ENCODE results near the gene PLEKHG5. TPM values are rescaled to one million over a fixed set of nuclear protein-coding genes. Genes with fewer than 3 reads are reported as not detected.

Gene PLEKHG5
- total RNA-seq, 6 experiments from 2014 or later = 0.70 to 2.3 (median 1.5) TPM

DNA sequence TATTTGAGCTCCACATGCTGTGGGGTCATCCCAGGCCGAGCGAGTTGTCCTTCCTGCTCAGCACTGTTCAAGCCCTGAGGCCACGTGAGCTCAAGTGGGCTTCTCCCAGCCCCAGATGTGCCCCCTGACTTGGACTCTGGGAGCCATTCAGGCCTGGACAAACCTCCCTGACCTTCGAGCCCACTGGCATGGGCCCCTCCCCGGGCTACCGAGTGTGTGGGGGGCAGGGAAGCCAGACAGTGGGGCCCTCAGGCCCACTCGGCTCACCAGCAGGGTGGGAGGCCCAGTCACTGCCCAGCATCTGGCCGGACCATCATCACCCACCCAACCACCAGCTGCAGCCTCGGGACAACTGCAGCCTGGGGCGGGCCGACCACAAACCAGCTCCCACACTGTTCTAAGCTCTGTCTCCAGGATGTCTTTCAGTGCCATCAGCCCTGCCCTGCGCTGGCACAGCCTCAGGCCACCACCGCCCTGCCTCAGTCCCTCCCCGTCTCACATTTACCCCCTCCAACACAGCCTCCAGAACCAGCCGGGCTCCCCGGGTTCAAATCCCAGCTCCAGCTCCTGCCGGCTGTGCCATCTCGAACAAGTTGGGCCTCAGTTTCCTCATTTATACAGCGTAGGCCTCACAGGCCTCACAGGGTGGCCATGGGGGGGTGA lies 20.9 kb upstream of the PLEKHG5 start:
- DNase-seq (peak in 1 of 3 donors; percentile 45), ATAC-seq (no peak)
- H3K27me3 ChIP-seq = no peaks in the 10 kb centered on the region

DNA sequence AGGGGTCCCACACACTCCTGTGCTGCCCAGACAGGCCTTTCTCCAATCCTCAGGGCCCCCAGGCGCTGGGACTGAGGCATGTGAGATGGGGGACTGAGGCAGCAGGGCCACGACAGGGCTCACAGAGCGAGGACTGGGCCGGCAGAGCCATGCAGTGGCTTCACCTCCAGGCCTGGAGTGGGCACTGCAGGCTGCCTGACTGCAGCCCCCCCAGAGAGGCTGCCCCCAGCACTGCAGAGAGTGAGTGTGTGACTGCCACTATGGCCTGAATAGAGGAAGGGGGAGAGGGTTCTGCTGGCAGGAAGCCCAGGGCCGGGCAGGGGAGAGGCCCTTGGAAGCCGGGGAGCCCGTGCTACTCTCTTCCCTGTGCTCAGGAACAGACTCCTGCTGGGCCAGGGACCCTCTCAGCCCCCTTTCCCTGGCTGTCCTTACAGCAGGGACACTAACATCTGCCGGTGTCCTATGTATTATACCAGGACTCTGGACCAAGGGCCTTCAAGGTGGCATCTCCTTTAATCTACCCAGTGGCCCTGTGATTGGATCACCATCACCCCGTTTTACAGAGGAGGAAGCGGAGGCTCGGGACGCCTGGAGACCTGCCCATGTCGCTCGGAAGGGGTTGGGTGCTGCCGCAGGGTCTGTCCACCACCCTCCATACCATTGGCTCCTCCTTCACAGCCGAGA lies 20.2 kb upstream of the PLEKHG5 start:
- Histone ChIP-seq H3K9me3 (no peaks in the 10 kb centered on the region), H3K4me1 (no peaks in the 10 kb centered on the region), H3K36me3 (no peaks in the 10 kb centered on the region), H3K27ac (no peak overlapping the region), H3K27me3 (no peaks in the 10 kb centered on the region), H3K4me3 (no peak overlapping the region)
- no peak for ATAC-seq
- intact Hi-C loops (cut with DNase I) = no loop called here
- WGBS (ENCODE audit: insufficient coverage, low coverage, low lambda C conversion rate, missing lambda C conversion rate) = 100% methylated on average over 1 of the region's 16 CpGs
- TF ChIP-seq, protein P1, sequence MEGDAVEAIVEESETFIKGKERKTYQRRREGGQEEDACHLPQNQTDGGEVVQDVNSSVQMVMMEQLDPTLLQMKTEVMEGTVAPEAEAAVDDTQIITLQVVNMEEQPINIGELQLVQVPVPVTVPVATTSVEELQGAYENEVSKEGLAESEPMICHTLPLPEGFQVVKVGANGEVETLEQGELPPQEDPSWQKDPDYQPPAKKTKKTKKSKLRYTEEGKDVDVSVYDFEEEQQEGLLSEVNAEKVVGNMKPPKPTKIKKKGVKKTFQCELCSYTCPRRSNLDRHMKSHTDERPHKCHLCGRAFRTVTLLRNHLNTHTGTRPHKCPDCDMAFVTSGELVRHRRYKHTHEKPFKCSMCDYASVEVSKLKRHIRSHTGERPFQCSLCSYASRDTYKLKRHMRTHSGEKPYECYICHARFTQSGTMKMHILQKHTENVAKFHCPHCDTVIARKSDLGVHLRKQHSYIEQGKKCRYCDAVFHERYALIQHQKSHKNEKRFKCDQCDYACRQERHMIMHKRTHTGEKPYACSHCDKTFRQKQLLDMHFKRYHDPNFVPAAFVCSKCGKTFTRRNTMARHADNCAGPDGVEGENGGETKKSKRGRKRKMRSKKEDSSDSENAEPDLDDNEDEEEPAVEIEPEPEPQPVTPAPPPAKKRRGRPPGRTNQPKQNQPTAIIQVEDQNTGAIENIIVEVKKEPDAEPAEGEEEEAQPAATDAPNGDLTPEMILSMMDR (IDR thresholded peaks at IDR 0.05) = no peak
- no peak for TF ChIP-seq POLR2A (IDR thresholded peaks at IDR 0.05)
- DNase-seq = no peak

More for the DNA sequence above, 20.9 kb upstream of the PLEKHG5 start:
- WGBS (ENCODE audit: insufficient coverage, low coverage, low lambda C conversion rate, missing lambda C conversion rate) = 100% methylated on average over 3 of the region's 19 CpGs
- no peak overlapping the region for H3K4me3 ChIP-seq
- intact Hi-C loops (cut with DNase I) = no loop called here
- H3K36me3 ChIP-seq = no peaks in the 10 kb centered on the region
- no peaks in the 10 kb centered on the region for H3K9me3 ChIP-seq
- no peaks in the 10 kb centered on the region for H3K4me1 ChIP-seq
- no peak for TF ChIP-seq POLR2A (IDR thresholded peaks at IDR 0.05)
- TF ChIP-seq, protein P1 (IDR thresholded peaks at IDR 0.05) = no peak
- no peak overlapping the region for H3K27ac ChIP-seq

DNA sequence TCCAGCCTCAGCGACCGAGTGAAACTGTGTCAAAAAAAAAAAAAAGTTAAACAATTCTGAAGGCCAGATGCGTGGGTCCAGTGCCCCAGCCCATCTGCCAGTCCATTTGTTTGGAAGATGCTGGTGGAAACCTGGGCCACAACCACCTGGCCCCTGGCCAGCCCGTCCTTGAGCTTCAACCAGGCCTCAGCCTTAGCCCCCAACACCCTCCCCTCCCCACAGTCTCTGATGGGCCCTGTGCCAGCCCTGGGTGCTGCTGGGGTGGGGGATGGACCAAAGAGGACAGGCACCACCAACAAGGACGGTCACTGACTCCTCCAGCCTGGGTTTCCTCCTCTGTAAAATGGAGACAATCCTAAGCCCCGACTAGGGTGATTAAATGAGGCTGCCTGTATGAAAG lies 19.6 kb upstream of the PLEKHG5 start:
- intact Hi-C loops (cut with DNase I) = no loop called here
- no peaks in the 10 kb centered on the region for H3K27me3 ChIP-seq
- H3K4me3 ChIP-seq = no peak overlapping the region
- ATAC-seq (no peak), DNase-seq (peak in 1 of 3 donors; percentile 40)
- H3K27ac ChIP-seq = no peak overlapping the region
- TF ChIP-seq POLR2A (IDR thresholded peaks at IDR 0.05) = no peak
- TF ChIP-seq, protein P1 (IDR thresholded peaks at IDR 0.05) = no peak
- no peaks in the 10 kb centered on the region for H3K4me1 ChIP-seq
- H3K36me3 ChIP-seq = no peaks in the 10 kb centered on the region
- H3K9me3 ChIP-seq = no peaks in the 10 kb centered on the region
- WGBS (ENCODE audit: insufficient coverage, low coverage, low lambda C conversion rate, missing lambda C conversion rate) = no CpG with 5 or more reads among the region's 6 CpGs

DNA sequence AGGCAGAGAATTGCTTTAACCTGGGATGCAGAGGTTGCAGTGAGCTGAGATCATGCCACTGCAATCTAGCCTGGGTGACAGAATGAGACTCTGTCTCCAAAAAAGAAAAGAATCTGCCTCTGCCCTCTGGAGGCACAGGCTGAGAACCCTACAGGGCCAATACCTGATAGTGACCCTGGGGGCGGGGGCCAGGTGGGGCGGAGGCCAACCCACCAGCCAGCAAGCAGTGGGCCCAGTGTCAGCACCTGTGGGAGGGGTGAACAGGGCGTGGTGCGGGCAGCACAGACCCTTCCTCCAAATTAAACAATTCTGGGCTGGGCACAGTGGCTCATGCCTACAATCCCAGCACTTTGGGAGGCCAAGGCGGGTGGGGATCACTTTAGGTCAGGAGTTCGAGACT lies 19.0 kb upstream of the PLEKHG5 start:
- H3K36me3 ChIP-seq = no peaks in the 10 kb centered on the region
- no peak overlapping the region for H3K4me3 ChIP-seq
- no peaks in the 10 kb centered on the region for H3K27me3 ChIP-seq
- no peak overlapping the region for H3K27ac ChIP-seq
- TF ChIP-seq POLR2A (IDR thresholded peaks at IDR 0.05) = no peak
- TF ChIP-seq, protein P1 (IDR thresholded peaks at IDR 0.05) = no peak
- WGBS (ENCODE audit: insufficient coverage, low coverage, low lambda C conversion rate, missing lambda C conversion rate) = 90% methylated on average over 4 of the region's 6 CpGs
- no peaks in the 10 kb centered on the region for H3K9me3 ChIP-seq
- no peaks in the 10 kb centered on the region for H3K4me1 ChIP-seq
- DNase-seq (no peak), ATAC-seq (no peak)
- intact Hi-C loops (cut with DNase I) = no loop called here

Data from right lobe of liver (tissue), 6 donors.